Measurements from ENCODE around the gene CD48. TPM values are rescaled to one million over a fixed set of nuclear protein-coding genes. Genes with fewer than 3 reads are reported as not detected.
"Not testable (repeated sequence)": the region's sequence is repeated elsewhere in the genome, so short reads cannot be mapped to it uniquely, and the experiment has no call there.

The CD48 gene
- total RNA-seq, 1 experiment from 2014 or later, result not detected

- DNase-seq, result no peak
- no peaks in the 10 kb centered on the region for H3K4me1 ChIP-seq
- H3K27me3 ChIP-seq, result 0 out of 2 replicates have a peak, but pooled peaks cover 3% of the 10 kb centered on the region
- no peaks in the 10 kb centered on the region for H3K36me3 ChIP-seq
- H3K4me3 ChIP-seq, result no peak overlapping the region
- H3K9me3 ChIP-seq (replicated peaks), result no peaks in the 10 kb centered on the region
- no peak overlapping the region for H3K27ac ChIP-seq
Observed at GRCh38 chr1:160711276-160711601, 383 bp downstream of the CD48 start.

DNA sequence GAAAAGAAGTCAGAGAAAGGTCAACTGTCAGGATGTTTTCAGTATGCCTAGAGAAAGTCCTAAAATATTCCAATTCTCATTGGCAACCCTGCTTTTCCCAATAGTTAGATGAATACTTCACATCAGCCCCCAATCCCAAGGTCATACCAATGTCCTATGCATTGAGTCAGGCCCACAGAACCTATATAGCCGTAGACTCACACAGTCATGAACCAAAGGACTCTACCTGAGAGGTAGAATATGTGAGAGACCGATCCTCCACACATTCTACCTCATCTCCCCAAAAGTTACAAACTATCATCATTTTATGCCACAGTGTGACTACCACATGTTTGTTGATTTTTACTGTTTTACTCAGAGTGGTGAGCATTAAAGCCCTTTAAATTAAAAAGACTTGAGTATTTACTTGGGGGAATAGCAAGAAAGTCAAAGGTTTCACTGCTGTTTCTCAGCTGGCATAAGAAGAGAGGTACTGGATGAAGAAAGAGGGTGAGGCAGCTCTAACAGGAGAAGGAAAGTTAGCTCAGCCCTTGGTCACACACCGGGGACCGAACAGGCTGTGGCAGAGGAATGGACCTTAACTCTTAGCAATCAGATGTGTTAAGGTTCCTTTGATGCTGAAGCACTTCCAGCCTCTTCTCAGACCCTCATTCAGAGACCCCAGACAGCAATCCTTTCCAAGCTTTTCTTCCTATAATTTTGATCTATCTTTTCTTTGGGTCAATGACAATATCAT, 937 bp downstream of the CD48 start:
- DNase-seq, result no peak
- Histone ChIP-seq H3K27ac (no peak overlapping the region), H3K4me1 (no peaks in the 10 kb centered on the region), H3K9me3 (replicated peaks) (no peaks in the 10 kb centered on the region), H3K36me3 (no peaks in the 10 kb centered on the region), H3K27me3 (0 out of 2 replicates have a peak, but pooled peaks cover 3% of the 10 kb centered on the region), H3K4me3 (no peak overlapping the region)

DNA sequence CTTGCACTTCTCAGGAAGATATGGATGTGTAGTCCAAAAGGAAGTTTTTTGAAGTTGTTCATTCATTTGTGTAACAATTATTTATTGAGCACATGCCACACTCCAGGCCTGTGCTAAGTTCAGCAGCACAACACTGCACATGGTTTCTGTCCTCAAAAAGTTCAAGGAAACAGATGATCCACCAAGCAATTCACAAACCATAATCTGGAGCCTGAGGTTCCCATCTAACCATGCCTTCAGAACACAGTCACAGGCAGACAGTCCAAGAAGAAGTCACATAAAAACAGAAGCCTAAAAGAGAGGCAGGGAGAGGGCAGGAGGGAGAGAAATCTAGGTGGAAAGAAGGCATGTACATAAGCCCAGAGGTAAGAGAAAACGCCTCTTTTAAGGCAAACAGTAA, 1.9 kb downstream of the CD48 start:
- no peak overlapping the region for H3K4me3 ChIP-seq
- 0 out of 2 replicates have a peak, but pooled peaks cover 3% of the 10 kb centered on the region for H3K27me3 ChIP-seq
- no peak for DNase-seq
- no peak overlapping the region for H3K27ac ChIP-seq
- H3K4me1 ChIP-seq, result no peaks in the 10 kb centered on the region
- no peaks in the 10 kb centered on the region for H3K9me3 ChIP-seq (replicated peaks)
- H3K36me3 ChIP-seq, result no peaks in the 10 kb centered on the region

GRCh38 chr1:160708801-160709200, 2.8 kb downstream of the CD48 start:
- Histone ChIP-seq H3K27me3 (0 out of 2 replicates have a peak, but pooled peaks cover 3% of the 10 kb centered on the region), H3K9me3 (replicated peaks) (no peaks in the 10 kb centered on the region), H3K4me1 (no peaks in the 10 kb centered on the region), H3K27ac (no peak overlapping the region), H3K36me3 (no peaks in the 10 kb centered on the region), H3K4me3 (no peak overlapping the region)
- no peak for DNase-seq

DNA sequence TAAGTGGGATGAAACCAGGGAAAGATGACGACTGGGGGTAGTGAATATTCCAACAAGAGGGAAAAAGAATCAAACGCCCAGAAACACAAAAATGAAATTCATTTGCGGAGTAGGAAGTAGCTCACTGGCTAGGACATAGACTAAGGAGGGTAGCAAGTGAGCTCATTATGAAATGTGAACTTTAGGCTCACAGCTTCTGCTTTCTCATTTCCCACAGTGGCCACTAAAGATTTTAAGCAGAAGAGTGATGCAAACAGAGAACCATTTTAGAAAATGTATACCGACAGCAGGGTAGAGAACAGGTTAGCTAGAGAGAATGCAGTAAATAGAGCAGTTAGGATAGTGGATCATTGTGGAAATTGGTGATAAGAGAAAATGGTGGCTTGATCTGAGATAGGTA, 3.5 kb downstream of the CD48 start:
- Histone ChIP-seq H3K27ac (no peak overlapping the region), H3K27me3 (0 out of 2 replicates have a peak, but pooled peaks cover 3% of the 10 kb centered on the region), H3K4me3 (no peak overlapping the region), H3K4me1 (no peaks in the 10 kb centered on the region), H3K9me3 (replicated peaks) (no peaks in the 10 kb centered on the region), H3K36me3 (no peaks in the 10 kb centered on the region)
- DNase-seq, result no peak

GRCh38 chr1:160707236-160708064, 4.2 kb downstream of the CD48 start:
- H3K4me3 ChIP-seq, result no peak overlapping the region
- no peak overlapping the region for H3K27ac ChIP-seq
- no peaks in the 10 kb centered on the region for H3K4me1 ChIP-seq
- 0 out of 2 replicates have a peak, but pooled peaks cover 3% of the 10 kb centered on the region for H3K27me3 ChIP-seq
- no peak for DNase-seq
- no peaks in the 10 kb centered on the region for H3K36me3 ChIP-seq
- H3K9me3 ChIP-seq (replicated peaks), result no peaks in the 10 kb centered on the region

- Histone ChIP-seq H3K27ac (no peak overlapping the region), H3K36me3 (no peaks in the 10 kb centered on the region), H3K27me3 (0 out of 2 replicates have a peak, but pooled peaks cover 3% of the 10 kb centered on the region), H3K9me3 (replicated peaks) (no peaks in the 10 kb centered on the region), H3K4me1 (no peaks in the 10 kb centered on the region), H3K4me3 (no peak overlapping the region)
- no peak for DNase-seq
Observed at GRCh38 chr1:160706526-160707235, 4.9 kb downstream of the CD48 start.

DNA sequence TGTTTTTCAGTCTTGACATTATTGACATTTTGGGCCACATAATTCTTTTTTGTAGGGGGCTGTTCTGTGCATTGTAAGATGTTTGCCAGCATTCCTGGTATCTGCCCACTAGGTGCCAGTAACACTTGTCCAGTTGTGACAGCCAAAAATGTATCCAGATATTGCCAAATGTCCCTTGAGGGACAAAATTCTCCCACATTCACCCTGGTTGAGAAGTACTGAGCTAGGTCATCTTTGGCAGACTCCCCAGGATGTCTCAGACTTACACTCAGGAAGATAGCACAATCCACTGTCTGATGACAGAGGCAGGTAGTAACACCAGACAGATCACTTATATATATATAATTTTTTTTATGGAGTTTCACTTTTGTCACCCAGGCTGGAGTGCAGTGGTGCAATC, 5.9 kb downstream of the CD48 start:
- H3K4me1 ChIP-seq, result no peaks in the 10 kb centered on the region
- no peak for DNase-seq
- no peaks in the 10 kb centered on the region for H3K36me3 ChIP-seq
- 0 out of 2 replicates have a peak, but pooled peaks cover 3% of the 10 kb centered on the region for H3K27me3 ChIP-seq
- H3K9me3 ChIP-seq (replicated peaks), result no peaks in the 10 kb centered on the region
- H3K4me3 ChIP-seq, result no peak overlapping the region
- H3K27ac ChIP-seq, result no peak overlapping the region

DNA sequence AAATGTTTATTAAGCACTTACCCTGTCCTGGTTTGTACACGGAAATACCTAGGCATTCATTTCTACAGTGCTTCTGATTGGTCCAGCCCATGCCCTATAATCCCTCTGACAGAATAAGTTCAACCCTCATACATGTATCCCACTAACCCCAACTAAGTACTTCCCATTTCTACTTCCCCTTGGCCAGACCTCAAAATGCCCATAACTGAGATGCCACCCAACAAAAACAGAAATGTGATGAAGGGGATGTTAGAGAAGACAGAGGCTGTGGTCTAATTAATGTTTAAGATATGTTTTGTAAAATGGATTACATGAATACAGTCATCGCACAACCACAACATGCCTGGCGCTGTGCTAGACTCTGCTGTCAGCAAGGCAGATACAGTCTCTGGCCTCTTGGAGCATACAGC, 6.4 kb downstream of the CD48 start:
- not testable (repeated sequence) for DNase-seq; H3K27ac ChIP-seq; H3K36me3 ChIP-seq; H3K27me3 ChIP-seq; H3K4me3 ChIP-seq; H3K9me3 ChIP-seq (replicated peaks); H3K4me1 ChIP-seq

DNA sequence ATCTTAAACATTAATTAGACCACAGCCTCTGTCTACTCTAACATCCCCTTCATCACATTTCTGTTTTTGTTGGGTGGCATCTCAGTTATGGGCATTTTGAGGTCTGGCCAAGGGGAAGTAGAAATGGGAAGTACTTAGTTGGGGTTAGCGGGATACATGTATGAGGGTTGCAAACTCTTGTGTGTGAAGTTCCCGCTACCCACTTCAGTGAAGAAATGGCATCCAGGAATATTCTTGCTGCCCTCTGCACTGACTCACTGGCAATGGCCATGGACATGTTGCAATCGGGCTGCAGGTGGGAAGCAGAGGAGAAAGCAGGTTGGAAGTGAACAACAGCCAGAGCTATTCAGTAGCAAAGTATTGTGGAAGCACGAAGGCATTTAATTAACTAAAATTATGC, 7.4 kb downstream of the CD48 start:
- no peaks in the 10 kb centered on the region for H3K9me3 ChIP-seq (replicated peaks)

DNA sequence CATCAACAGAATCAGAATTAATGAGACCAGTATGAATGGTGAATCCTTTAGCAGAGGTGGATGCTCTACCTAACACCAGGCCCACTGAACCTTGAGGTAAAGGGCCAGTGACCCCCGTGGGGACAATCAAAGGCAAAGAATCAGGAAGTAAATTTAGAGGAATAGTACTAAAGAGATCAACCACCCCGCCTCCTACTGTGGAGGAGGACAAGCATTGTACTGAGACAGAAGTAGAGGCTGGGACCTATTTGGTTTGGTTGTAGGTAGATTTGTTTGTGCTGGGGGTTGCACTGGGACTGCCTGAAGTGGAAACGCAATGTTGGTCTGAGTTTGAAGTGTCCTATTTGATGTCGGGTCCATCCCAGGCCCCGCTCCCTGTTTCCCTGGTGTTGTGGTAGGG, 9.5 kb downstream of the CD48 start:
- Histone ChIP-seq H3K36me3 (no peaks in the 10 kb centered on the region), H3K27me3 (0 out of 2 replicates have a peak, but pooled peaks cover 3% of the 10 kb centered on the region), H3K4me3 (no peak overlapping the region), H3K9me3 (replicated peaks) (no peaks in the 10 kb centered on the region), H3K4me1 (no peaks in the 10 kb centered on the region), H3K27ac (no peak overlapping the region)
- no peak for DNase-seq

More for the DNA sequence above, 7.4 kb downstream of the CD48 start:
- no peak for DNase-seq
- Histone ChIP-seq H3K4me1 (no peaks in the 10 kb centered on the region), H3K27ac (no peak overlapping the region), H3K27me3 (0 out of 2 replicates have a peak, but pooled peaks cover 3% of the 10 kb centered on the region), H3K36me3 (no peaks in the 10 kb centered on the region), H3K4me3 (no peak overlapping the region)

DNA sequence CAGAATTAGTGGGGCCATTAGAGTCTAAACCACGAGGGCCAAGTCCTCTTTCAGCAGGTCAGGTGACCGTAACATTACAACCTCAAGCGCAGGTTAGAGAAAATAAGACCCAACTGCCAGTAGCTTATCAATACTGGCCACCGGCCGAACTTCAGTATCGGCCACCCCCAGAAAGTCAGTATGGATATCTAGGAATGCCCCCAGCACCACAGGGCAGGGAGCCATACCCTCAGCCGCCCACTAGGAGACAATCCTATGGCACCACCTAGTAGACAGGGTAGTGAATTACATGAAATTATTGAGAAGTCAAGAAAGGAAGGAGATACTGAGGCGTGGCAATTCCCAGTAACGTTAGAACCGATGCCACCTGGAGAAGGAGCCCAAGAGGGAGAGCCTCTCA, 19.2 kb downstream of the CD48 start:
- not testable (repeated sequence) for H3K4me1 ChIP-seq; H3K27ac ChIP-seq; H3K36me3 ChIP-seq; DNase-seq; H3K27me3 ChIP-seq; H3K9me3 ChIP-seq (replicated peaks); H3K4me3 ChIP-seq

DNA sequence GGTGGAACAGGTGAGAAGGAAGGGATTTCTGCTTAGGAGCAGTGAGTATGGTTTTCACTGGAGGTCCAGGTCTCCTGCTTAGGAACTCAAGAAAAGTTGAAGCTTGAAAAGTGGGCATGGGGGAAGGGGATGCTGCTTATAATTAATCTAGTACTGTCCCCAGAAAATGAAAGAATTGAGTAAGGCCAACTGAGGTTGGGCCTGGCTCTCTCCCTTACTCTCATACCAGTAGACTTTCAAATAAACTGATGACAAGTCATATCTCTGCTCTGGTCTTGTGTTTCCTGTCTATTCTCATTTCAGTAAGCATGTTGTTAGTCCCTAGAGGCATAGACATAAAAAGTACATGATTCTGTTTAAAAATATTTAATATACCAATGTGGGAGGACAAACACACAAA, 26.4 kb downstream of the CD48 start:
- H3K27me3 ChIP-seq, result no peaks in the 10 kb centered on the region
- no peaks in the 10 kb centered on the region for H3K36me3 ChIP-seq
- H3K4me3 ChIP-seq, result no peak overlapping the region
- H3K4me1 ChIP-seq, result no peaks in the 10 kb centered on the region
- H3K9me3 ChIP-seq (replicated peaks), result no peaks in the 10 kb centered on the region
- no peak for DNase-seq
- H3K27ac ChIP-seq, result no peak overlapping the region

- Histone ChIP-seq H3K27ac (no peak overlapping the region), H3K27me3 (no peaks in the 10 kb centered on the region), H3K9me3 (replicated peaks) (no peaks in the 10 kb centered on the region), H3K36me3 (no peaks in the 10 kb centered on the region), H3K4me3 (no peak overlapping the region), H3K4me1 (no peaks in the 10 kb centered on the region)
- no peak for DNase-seq
Observed at GRCh38 chr1:160682983-160683865, 28.4 kb downstream of the CD48 start.

Data from SJCRH30 (cell line).